Smooth muscle cell of trachea (primary cell): ENCODE results near the gene RBM33. TPM values are rescaled to one million over a fixed set of nuclear protein-coding genes. Genes with fewer than 3 reads are reported as not detected.

Experiments used
- total RNA-seq: library from RNA; depleted of rRNA; stranded (reverse); fragments of >200 nt; gene quantifications from 2 replicates; pipeline ENCODE4 v1.2.1, GENCODE V29; 2014

RBM33 gene
- 25.0 and 33.5 TPM in 2 replicates for total RNA-seq

GRCh38 chr7:155644178-155644970, at the start of gene RBM33:
Gene RBM33, plus strand, starts transcription at chr7:155644661. Its CDS starts 216 bp downstream, at chr7:155644877.

GRCh38 chr7:155811895-155812761, 167.7 kb downstream of the RBM33 start, which contains the start of gene SHH:
Gene SHH, minus strand, starts transcription at chr7:155812463. Its CDS starts 341 bp downstream, at chr7:155812122.

Other genes with a start within 250 kb of the RBM33 start
- not detected in 2 replicates for gene EN2, start 186.5 kb upstream of the RBM33 start, total RNA-seq
- gene CNPY1, start 98.1 kb upstream of the RBM33 start, total RNA-seq, result not detected in 2 replicates
- under 0.01 TPM in 1 of 2 replicates, not detected in the other for gene SHH, start 167.8 kb downstream of the RBM33 start, total RNA-seq